Hematopoietic multipotent progenitor cell treated with erythropoietin and hydrocortisone succinate and interleukin-3 and kit ligand, for 6 days (in vitro differentiated cells): ENCODE measurements around the gene KRT72.

Source experiments
- DNase-seq: peaks from one replicate; pipeline ENCODE4 v3.0.0-alpha.2; 2015

KRT72 gene

DNA sequence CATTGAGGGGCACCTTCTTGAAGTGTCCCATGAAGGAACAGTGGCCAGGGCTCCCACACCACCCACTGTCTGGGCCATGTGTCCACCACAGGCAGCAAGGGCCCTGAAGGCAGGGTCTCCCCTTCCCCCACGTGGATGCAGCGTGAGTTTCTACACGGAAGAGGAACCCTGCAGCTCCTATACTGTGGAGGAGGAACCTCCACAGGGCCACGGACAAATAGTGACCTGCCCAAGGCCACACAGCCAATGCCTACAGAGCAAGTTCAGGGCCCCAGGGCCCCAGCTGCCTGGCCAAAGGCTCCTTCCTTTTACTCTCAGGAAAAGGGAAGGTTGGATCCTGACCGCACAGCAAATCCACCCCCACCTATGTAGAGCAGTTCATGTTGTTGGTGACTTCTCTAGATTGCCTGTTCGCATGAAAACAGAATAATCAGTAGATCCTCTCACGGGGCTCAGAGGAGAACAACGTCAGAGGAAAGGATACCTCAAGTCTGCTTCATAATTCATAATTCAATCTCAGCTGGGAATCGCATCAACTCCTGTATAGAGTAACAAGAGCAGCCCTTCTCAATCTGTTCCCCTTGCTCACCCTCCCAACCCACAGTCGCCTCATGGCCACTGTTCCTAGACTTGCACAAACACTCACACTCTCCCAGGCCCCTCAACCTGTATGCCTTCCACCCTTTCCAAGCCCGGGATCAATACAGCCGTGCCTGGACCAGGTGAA lies 28.2 kb upstream of the KRT72 start:
- DNase-seq: no peak

- no peak for DNase-seq
These were observed 27.6 kb upstream of the KRT72 start for GRCh38 chr12:52628841-52629240.

- DNase-seq: no peak
These were observed 26.8 kb upstream of the KRT72 start for GRCh38 chr12:52628111-52628507.

GRCh38 chr12:52627395-52628110 lies 26.3 kb upstream of the KRT72 start:
- no peak for DNase-seq

- DNase-seq: no peak
These were observed 21.1 kb upstream of the KRT72 start for GRCh38 chr12:52622349-52622748.

GRCh38 chr12:52618866-52619265 lies 17.6 kb upstream of the KRT72 start:
- no peak for DNase-seq

DNA sequence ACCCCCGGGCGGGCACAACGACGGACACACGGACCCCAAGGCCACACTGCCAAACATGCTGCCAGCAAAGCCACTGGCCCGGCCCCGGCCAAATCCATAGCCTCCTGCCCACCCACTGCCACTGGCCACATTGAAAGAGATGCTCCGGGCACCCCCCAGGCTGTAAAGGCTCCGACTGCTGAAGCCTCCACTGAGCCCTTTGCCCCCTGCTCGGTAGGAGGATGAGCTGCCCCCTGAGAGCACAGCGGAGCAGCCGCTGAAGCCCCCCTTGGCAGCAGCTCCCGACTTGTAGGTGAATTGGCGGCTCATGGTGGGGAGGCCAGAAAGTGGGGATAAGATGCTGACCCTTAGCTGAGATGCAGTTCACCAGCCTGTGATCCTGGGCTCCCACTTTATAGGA lies 17.0 kb upstream of the KRT72 start, which contains the start of gene KRT73:
TSS of gene KRT73 (minus strand) at position 344 of the 400 bp plus-strand sequence. CDS start at position 309, 35 bp downstream.
- no peak for DNase-seq

- DNase-seq: no peak
These were observed 16.1 kb upstream of the KRT72 start for GRCh38 chr12:52617403-52617785.

DNA sequence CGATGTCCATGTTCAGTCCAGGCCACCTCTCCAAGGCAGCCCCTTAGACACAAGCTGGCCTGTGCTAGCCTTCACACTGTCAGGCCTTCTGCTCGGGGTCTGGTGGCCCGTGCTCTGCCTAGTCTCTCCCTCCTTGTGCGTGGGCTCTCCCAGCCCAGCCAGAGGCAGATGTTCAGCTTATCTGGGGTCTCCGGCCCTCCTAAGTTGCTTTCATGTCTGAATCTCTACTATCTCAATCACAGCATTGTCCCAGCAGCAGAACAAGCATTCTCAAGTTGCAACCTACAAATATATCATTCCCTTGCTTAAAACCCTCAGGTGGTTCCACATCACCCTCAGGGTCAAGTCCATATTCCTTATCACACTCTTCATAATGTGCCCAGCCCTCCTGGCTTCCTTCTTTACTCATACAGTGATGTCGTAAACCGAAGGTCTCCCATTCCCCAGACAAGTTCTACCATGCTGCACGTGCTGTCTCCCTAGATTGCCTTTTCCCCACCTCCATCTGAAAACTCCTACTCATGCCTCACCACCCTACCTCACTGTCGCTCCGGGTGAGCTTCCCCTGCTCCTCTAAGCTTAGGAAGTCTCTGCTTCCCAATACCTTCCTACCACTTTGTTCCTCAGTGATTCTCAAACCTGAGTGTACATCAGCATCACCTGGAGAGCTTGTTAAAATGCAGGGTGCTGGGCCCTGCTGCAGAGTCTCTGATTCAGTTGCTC lies 15.6 kb upstream of the KRT72 start:
- DNase-seq: no peak

GRCh38 chr12:52615912-52616311 lies 14.6 kb upstream of the KRT72 start:
- DNase-seq: no peak

GRCh38 chr12:52615208-52615868 lies 14.1 kb upstream of the KRT72 start:
- DNase-seq: peak; percentile 41

DNA sequence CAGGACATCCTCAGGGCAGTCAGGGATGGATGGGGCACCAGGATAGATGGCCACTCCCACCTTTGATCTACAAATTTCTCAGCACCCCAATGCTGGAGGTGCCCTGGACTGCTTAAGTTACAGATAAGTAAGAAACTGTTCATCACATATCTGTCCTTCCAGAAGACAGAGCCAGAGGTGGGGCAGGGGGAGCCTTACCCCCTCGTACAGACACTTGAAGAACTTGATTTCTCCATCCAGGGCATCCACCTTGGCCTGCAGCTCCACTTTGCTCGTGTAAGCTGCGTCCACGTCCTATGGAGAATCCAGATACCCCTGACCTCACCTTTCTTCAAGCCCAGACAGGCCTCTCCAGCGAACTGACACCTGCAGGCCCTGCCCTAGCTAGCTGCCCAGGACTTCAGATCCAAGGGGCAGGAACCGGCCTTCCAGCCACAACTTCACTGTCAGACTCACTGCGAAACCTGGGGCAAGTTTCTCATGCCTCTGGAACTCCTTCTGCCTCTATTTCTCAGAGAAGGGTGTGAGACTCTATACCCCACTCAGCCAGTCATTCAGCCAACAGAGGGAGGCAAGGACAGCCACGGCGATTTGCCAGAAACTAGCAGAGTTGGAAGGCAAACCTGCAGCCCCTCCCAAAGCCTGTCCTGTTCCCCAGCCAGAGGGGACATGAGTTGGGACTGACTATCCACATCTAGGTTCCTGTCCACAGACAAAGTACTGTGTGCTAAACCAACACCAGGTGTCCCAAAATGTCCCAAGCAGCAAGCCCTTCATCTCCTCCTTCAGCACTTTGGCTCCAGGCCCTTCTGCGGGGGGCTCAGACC lies 13.3 kb upstream of the KRT72 start:
- DNase-seq: no peak

DNA sequence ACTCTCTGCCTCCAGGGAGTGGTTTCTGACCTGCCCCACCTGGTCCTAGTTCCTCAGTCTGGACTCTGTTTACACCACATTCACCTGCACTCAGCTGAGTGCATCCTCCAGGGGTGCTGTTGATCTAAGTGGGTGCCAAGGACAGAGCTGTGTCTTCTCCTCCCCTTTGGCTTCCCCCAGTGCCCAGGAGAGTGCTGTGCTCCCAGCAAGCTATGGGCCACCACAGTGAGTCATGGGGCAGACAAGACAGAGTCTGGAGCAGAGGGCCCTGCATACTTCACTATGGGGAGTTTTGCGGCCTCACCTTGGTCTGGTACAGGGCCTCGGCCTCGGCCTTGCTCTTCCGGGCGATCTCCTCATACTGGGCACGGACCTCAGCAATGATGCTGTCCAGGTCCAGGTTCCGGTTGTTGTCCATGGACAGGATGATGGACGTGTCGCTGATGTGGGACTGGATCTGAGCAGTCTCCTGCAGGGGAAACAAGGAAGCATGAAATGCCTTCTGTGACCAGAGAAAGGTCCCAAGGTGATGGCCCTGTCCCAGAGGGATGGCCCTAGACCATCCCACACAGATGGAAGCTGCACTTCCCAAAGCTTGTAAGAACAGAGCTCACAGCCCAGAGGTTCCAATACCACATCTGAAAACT lies 12.2 kb upstream of the KRT72 start:
- no peak for DNase-seq

- DNase-seq: peak; percentile 33
These were observed 11.4 kb upstream of the KRT72 start for GRCh38 chr12:52612431-52613383.

DNA sequence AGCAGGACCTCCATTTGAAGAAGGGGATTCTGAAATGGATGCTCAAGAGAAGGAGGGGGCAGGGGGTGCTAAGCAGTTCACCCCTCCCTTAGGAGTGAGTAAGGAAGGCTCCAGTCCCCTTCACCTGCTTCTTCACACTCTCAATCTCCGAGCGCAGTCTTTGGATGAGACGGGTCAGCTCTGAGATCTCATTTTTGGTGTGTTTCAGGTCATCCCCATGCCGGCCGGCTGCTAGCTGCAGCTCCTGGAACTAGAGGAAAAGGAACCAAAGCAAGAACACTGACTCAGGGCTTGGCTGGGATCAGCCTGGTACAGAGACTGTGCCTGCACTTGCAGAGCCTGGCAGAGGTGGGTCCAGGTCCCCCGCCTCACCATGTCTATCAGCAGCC lies 9.8 kb upstream of the KRT72 start:
- DNase-seq: no peak

- DNase-seq: no peak
These were observed 7.8 kb upstream of the KRT72 start for GRCh38 chr12:52608826-52609630.

- no peak for DNase-seq
These were observed 6.9 kb upstream of the KRT72 start for GRCh38 chr12:52608161-52608560.

GRCh38 chr12:52607314-52607713 lies 6.1 kb upstream of the KRT72 start:
- DNase-seq: no peak

DNA sequence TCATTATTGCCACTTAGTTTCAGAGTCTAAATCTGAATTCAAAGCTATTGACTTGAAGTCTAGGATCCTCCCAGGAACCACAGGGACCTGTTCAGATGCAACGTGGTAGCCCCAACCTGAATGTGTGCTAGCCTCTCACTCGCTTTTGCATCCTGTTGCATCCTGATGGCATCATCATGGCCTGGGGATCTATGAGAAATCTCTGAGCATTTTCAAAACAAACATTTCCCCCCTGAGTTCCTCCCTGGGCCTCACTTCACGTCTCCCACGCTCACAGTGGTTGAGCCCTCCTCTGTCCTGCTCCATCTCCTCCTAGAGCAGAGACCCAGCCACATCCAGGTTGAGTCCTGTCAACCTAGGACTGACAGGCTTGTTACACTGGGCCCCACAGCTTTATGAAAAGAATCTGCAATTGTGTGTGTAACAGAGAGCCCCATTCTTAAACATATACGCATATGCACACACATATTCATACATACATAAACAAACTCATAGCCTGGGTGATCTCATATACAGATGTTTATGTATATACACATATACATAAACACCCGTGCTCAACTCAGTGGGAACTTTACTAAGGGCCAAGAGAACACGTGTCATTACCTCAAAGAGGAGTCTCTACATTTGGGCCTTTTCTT lies 5.4 kb upstream of the KRT72 start:
- no peak for DNase-seq
